HG03135 (cell line): Measurements from ENCODE around the gene UHRF2.

ENCODE experiments used
- ATAC-seq: cut with Tn5 transposase; IDR thresholded peaks from one replicate; pipeline ENCODE4 v1.9.1; 2021; ENCODE audit warnings: mild to moderate bottlenecking, moderate library complexity; ENCODE audit not compliant: unreplicated experiment

Gene UHRF2

GRCh38 chr9:6553866-6554265 lies 140.9 kb downstream of the UHRF2 start:
- ATAC-seq = no peak
